HG03521 (cell line): Measurements from ENCODE around the gene EPB41L4A.

ENCODE experiments used
- ATAC-seq: cut with Tn5 transposase; IDR thresholded peaks from one replicate; pipeline ENCODE4 v1.9.1; 2021; ENCODE audit warnings: mild to moderate bottlenecking, moderate library complexity; ENCODE audit not compliant: unreplicated experiment

Gene EPB41L4A

DNA sequence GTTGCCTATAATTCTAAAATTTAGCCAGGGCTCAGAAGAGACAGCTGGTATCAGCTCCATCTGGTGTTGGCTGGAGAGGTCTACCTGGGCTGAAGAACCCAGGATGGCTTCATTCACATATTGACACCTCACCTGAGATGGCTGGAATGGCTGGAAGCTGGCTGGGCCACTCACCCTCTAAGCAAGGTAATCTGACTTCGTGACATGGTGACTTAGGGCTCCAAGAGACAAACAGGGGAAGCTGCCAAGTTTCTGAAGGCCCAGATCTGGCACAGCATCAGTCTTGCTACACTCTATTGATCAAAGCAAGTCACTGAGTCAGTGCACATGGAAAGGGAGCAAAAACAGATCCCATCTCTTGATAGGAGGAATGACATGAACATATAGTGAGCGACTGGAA, 102.3 kb downstream of the EPB41L4A start:
- ATAC-seq, result no peak

DNA sequence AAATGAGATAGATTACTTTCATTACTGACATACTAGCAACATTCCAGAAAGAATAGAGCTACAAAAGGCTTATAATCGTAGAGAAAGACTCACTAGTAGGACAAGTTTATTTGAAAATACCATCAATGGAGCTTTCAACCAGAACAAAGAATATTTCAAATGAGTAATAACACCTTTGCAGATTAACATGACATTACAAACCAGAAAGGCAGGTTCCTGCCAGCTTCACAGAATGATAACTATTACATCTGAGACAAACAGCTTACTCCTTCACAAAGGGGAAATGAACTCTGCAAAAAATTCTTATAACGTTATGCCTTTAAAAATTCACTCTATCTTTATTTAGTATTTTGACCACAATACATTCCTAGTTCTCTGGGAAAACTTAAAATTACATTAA, 103.1 kb downstream of the EPB41L4A start:
- no peak for ATAC-seq

DNA sequence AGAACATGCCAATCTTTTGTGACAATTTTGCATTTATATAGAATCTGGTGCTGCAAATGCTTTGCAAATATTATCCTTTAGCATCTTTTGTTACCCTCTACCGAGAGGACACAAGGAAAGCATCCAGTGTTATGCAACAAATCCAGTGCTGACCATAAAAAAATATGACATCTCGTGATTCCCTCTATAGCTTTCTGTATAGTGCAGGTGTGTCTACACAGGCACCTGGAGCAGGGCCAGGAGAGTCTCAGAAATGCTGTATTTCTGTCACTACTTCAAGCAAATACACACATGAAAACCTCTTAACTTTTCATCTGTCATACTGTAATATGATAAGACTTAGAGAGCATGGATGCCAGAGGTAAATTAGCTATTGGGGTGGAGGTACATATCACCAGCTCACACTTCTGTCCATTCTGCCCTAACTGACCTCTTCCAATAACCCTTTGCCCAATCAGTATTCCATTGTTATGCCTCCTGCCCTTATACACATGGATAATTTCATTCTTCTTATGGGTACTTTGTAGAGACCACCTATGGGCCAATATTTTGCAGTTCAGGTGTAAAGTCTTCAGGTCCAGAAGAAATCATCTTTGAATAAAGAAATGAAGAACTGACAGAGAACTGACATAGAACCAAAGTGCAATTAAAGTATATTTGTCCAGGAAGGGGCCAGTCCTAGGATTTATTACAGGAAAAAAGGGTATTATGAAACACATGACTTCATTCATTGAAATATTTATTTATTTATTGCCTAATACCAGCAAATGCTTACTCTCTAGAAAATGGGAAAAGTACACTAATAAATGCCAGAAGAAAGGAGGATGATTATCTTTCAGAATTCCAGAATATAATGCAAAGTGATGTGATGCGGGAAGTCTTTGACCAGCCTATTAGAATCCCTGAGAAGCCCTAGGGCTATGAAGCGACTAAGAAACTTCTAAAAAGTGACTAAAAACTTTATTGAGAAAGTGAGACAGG, 106.5 kb downstream of the EPB41L4A start:
- no peak for ATAC-seq

DNA sequence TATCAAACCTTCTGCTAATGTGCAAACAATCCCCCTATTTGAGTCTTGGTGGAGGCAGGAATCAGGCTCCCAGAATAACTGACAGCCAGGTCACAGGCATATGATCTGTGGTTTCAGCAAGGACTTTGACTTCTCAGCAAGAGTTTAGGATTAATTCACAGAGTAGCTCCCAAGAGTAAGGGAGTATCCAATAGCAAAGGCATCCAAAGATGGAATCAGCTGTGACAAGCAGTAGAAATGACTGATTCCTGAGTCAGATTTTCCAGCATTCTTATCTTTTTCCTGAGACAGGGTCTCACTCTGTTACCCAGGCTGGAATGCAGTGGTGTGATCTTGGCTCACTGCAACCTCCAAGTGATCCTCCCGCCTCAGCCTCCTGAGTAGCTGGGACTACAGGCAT, 108.3 kb downstream of the EPB41L4A start:
- no peak for ATAC-seq

DNA sequence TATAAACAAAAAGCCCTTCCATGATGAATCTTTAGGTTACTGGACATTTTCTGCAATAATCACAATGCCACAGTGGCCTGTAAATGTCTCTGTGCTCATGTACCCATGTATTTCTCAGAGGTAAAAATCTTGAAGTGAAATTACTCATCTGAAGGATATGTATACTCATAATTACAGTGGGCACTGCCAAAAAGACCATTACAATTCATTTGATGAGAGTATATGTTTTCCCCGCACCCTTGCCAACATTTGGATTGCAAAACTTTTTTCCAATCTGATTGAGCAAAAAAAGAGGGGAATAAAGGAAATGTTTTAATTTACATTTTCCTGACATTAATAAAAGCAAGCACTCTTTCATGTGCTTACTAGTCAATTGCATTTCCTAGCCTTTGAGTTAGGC, 110.5 kb downstream of the EPB41L4A start:
- no peak for ATAC-seq

DNA sequence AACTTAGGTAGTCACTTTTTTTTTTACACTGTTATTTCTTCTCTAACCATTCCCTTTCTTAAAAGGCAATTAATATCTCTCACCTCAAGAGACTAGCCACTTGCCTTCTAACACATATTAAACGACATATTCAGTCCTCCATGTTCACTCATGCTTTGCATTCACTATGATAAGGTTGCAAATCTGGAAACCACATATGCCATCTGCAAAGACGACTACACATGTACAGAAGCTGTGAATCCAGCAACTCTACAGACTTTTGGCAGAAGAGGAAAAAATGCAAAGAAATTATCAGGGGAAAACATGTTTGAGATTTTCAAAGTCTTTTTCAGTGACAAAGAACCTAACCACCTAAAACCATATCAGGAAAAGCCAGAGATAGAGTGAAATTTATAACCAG, 112.1 kb downstream of the EPB41L4A start:
- ATAC-seq, result no peak

DNA sequence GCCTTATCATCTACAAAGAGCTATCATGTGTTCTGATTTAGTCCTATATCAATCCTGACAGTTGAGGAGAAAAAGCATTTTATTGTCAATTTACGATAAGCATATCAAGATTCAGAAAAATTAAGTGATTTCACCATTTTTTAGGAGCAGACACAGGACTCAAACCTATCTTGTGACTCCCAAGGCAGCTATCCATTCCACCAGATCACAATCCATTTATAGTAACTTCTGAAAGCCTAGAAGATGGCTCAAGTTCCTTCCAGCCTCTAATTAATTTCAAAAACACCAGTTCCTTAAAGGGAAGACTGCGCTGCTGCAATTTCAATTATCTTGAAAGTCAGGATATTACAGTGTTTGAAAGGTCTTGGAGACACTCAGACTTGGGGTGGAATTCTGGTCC, 114.3 kb downstream of the EPB41L4A start:
- no peak for ATAC-seq

DNA sequence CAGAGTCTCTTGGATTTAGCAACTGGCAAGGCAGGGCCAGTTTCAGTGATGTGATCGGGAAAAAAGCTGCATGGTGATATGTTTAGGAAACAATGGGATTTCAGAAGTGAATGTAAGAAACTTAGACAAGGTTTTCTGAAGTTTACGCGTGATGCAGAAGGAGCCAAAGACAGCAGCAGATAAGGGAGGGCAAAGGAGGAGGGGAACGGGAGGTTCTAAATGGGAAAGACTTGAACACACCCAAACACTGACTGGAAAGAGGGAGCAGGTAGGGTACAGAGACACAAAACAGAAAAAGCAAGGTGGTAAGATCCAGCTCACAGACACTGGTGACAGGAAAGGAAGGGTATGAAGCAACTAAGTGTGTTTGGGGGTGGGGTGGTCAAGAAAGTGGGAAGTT, 115.4 kb downstream of the EPB41L4A start:
- ATAC-seq, result no peak

DNA sequence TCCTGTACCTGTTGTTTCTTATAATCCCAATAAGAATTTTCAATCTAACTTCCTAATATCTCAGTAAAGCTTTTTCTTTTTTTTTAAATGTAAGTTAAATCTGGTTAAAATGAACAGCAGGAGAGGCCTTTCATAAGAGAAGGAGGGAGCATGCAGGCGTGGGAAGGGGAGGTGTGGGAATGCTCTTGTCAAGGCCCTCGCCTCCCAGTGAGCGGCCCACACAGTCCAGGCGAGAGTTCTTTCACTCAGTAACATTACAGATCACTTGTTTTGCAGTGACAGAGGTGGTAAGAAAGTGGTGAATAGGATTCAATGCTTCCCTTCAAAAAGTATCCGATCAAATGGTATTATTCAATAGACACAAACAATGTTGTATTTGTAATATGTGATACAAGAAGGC, 125.0 kb downstream of the EPB41L4A start:
- no peak for ATAC-seq

DNA sequence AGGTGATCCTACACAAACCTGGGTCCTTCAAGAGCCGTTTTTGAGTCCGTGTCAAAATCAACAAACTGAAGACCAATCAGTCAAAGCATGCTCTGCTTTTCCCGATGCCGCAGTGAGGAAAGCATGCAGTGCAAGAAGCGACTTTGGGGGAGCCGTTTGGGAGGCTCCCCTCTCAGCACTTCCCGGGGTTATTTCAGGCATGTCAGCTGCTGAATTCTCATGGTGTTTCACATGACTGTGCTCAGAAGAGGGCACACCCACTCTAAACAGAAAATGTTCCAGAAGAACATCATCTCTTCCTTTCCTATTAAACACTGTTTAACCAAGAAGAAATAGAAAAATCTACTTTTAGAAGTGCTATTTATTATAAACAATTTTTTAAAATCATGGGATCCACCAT, 125.5 kb downstream of the EPB41L4A start:
- no peak for ATAC-seq

DNA sequence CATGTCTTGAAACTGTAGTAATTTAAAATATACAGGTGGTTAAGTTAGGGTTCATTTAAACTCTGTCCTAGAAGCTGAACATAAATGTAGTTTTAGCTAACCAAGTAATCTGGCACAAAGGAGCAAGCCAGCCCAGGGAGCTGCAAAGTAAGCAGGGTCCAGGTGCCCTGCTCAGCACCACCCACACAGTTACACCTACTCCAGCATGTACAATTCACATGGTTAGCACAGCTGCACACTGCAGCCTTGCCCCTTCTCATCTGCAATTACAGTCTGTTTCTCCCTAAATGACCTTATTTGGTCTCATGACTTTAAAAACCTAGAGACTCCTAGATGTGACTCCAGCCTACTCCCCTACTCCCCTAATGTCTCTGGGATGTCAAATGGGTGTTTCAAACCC, 128.4 kb downstream of the EPB41L4A start:
- ATAC-seq, result no peak

DNA sequence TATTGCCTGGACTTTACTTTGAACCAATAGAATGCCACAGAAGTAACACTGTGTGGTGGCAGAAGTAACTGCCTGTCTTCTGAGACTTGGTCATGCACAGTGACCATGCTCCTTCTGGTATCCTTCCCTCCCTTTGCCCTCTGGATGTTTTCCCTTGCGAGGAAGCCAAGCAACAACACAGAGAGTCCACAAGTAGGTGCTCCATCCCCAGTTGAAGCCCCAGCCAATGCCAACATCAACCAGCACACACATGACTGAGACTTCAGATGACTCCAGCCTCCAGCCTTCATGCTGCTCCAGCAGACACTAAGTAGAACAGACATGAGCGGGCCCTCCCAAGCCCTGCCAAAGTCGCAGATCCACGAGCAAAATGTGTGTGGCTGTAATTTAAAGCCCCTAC, 129.6 kb downstream of the EPB41L4A start:
- no peak for ATAC-seq

DNA sequence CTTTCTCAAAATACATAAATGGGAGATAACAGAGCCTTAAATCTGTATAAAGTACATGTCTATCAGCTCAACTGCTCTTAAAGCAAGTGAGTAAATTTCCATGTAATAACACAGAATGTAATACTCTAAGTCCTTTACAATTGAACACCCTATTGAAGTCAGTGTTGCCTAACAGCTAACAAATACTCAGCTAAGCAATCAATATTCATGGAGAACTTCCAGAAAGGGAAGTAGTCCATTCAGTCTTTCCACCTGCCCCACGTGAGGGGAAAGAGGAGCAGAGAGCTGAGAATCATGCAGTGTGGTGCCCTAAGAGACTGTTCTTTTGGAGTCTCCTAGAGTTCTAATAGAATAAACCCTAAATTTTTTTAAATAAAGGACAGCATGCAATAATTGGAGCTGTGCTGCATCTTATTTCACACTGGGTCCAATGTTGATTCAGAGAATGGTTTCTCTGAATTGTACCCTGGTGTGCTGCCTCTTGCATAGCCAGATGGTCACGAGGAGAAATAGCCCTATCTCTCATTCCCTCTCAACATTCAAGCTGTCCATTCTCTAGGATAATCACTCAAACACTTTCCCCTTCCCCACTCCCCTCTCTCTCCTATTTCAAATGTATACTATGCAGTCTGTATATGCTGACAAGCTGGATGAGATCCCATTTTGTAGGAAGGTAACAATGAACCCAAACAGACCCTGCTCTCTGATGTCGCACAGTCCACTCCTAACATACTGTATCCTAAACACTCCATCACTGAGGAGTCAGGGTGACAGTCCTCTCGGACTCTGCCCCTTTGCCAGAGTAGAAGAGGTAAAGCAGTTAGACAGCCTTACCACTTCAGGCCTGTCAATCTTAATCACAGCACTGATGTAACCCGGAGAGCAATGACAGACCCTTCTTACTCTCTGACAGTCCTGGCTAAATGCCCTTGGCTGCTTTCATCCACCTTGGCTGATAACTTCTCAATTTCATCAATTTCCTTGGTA, 134.8 kb downstream of the EPB41L4A start:
- ATAC-seq, result no peak

DNA sequence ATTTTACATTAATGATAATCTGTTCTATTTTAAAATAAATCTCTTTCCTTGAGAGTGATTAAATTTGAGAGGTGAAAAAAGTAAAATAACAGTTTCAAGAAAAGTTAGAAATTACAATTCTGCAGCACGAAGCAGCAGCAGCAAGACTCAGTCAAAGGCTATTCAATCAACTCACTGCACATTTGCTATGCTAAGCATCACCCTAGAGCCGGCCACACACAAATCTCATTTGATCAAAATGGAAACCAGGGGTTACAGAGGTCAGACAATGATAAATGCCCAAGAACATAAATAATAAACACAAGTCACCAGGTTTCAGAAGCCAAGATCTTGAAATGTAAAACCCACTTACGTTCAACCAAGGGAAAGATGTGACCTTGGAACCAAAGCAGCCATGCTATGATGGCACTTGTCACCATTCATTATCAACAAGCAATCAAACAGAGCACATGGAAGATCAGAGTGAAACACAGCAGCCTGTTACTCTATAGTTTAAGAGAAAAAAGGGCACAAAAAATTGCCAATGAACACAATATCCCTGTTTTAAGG, 136.0 kb downstream of the EPB41L4A start:
- no peak for ATAC-seq

DNA sequence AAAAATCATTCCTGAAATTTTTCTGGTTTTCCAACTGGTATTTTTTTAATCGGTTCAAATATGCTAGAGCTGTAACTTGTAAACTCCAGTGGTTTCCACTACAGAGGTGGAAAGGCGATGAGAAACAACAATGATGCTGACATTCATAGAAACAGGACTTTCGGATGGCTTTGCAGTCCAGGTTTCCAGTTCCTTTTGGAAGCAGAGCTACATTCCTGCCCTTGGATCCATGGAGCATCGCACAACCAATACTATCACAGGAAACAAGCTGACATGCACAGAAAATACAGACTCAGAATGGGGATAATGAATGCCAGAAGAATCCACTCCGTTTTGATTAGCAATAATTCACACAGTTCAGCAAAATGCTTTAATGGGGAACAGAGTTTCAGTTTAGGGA, 140.0 kb downstream of the EPB41L4A start:
- ATAC-seq, result no peak

DNA sequence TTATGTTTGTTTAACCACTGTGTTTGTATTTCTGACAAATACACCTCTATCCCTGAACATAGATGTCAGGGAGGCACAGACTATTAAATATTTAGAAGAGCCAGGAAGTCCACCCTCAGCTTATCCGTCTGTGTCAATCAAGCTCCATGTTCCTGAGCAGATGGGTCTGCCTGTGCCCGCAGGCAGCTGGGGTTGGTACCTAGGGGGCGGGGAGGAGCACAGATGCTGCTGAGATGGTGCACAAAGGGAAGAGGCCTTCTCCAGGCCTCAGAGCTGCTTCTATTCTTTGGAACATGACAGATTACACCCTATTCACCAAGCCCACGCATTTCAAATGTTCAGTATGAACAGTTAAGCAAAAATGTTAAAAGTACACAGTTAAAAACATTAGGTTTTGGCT, 142.1 kb downstream of the EPB41L4A start:
- no peak for ATAC-seq

DNA sequence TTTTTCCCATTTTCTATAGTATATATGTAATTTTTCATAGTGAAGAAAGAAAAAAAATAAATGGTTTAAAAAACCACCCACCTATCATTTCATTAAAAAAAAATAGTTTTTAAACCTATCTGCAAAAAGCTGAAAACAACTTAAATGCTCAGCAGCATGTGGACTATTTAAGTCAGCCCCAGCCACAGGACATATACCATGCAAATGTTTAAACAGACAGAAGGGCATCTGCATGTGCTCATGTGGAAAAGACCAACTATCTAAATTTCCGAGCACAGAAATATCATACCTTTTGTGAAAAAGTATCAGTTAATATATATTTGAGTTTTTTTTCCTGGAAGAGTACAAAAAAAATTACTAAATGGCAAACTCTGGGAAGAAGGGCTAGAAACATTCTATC, 143.4 kb downstream of the EPB41L4A start:
- no peak for ATAC-seq

DNA sequence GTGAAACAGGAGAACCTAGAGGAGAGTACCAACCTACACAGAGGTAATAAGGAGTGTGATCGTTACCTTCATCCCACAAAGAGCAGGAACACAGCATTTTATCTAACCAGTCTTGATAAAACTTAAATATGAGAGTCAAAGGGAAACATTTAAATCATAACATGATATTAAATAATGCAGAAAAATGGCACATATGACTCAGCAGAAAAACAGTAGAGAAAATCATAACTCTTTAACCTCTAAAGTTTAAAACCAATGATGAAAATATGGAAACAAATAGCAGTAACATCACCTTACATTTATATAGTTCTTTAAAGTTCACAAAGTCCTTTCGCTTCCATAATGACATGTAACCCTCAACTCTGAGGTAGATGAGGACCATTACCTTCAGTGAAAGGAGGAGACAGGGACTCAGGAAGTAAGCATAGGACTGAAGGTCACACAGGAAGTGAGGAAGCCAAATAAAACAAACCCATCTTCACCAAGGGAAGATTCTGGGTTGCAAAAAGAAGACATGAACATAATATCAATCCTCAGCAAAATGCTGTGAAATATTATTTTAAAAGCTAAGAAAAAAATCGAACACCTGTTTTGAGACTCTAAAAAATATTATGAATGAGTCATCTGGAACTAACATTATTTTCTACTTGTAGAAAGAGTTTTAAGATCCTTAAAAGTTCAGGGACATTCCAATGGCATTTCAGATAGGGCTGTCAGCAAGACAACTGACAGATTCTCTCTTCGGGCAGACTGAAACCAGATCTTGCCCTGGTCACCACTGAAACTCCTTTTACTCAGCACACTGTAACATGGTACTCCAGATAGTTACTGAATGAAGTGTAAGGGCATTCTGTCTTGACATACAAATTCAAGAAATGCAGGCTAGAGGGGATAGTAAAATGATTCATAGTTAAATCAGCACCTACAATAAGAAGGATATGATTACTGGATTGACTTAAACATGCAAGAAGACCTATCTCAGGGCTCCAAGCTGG, 148.5 kb downstream of the EPB41L4A start:
- no peak for ATAC-seq

DNA sequence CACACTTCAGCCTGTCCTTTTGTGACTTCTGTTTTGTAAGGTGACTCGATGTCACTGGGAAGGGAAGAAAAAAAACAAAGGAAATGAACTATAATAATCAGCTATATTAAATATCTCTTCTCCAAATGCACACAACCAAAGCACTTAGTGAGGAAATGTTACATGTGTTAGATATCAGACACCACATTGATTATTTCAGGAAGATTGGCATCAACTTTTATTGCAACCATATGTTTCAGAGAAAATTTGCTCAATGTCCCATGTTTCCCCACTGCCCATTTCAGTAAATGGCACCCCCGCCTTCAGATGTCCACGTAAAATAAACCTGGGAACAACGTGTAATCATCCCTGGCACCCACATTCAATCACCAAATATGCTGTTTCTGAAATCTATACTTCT, 151.8 kb downstream of the EPB41L4A start:
- ATAC-seq, result no peak

DNA sequence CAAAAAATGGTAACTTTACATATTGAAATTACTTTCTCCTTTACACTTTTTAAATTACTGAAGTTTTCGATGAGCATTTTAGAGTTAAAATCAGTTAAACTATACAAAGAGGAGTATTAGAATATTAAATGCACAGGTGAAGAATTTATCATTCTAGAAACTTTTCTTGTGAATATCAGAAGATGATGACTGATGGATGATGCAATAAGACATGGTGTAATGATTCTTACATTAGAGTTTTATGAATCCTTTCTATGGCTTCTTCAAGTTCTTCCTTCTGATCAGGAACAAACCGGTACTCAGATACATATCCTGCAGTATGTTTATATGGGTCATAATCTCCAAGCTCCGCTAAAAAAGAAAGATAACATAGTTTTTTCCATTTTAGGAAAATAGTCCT, 154.4 kb downstream of the EPB41L4A start:
- no peak for ATAC-seq
